ENCODE measurements around the gene CD93. TPM values are rescaled to one million over a fixed set of nuclear protein-coding genes. Genes with fewer than 3 reads are reported as not detected.

Gene CD93
- total and polyA plus RNA-seq, 2 of the 8 experiments (the other 6 are each of a cell fraction or from before 2014, with no cell fraction given): under 0.01 to 0.07 TPM

DNA sequence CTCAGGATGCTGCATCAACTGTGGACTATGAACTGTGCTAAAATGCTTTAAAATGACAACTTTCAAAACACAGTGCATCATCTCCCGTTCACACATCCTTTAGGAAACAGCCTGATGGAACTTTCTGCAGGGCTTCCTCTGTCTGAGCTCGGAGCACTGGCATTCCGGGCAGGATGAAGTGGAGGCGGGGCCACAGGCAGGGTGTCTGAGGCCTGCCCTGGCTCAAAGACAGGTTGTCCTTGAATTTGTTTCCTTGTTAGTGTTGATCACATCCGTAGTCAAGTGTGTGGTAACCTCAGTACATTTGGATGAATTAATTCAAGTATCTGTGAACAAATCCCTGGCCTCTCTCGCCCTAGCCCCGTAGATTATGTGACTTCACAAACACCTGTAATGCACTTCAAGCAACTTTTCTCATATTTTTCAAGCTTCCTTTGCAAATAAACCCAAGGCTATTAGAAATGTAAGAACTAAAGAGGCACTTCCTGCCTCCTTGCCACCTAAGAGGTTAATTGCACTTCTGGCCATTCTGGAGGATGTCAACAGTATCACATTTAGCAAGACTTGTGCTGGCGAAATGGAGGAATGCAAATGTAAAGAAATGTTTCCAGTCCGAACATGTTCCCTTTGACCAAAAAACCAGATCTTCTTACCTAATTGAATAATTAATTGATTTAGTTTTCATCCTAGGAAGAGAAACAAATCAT, 3.1 kb downstream of the CD93 start:
- H3K9me3 ChIP-seq (ENCODE audit: insufficient read depth in 2 of 2, low read depth in 1 of 2, low read length in 1 of 2): no peaks in the 10 kb centered on the region
- H3K4me1 ChIP-seq (replicated peaks in 1 of 4; ENCODE audit: control insufficient read depth in 3 of 4, insufficient read depth in 4 of 4, low read length in 3 of 4): peaks cover 0 to 7% (median 2%) of the 10 kb centered on the region in 4 experiments; a peak in 2 of 7 replicates
- no peak overlapping the region for H3K18ac ChIP-seq (ENCODE audit: extremely low read depth, low read length)
- no peak overlapping the region for H3K4ac ChIP-seq (replicated peaks; ENCODE audit: insufficient read length, low read depth, low read length)
- CTCF ChIA-PET (ENCODE audit: partially characterized antibody): interaction anchor here (0.7 to 2.1 kb wide), 6 partner anchors 9 to 118 kb away, joined by 3 to 6 read pairs (median 4); no protein-coding TSS in a partner anchor
- H3K56ac ChIP-seq (replicated peaks; ENCODE audit: insufficient read length, low read depth, low read length): no peak overlapping the region
- H2AK5ac ChIP-seq (ENCODE audit: low read depth, low read length): no peak overlapping the region
- H3K36me3 ChIP-seq (ENCODE audit: control insufficient read depth in 2 of 4, insufficient read depth in 4 of 4, low read length in 3 of 4): no peaks in the 10 kb centered on the region
- no peaks in the 10 kb centered on the region for H3K23me2 ChIP-seq (ENCODE audit: low read depth, low read length)
- no peaks in the 10 kb centered on the region for H3K27me3 ChIP-seq (replicated peaks in 1 of 4; ENCODE audit: control insufficient read depth in 3 of 4, extremely low read depth in 1 of 4, insufficient read depth in 3 of 4, low read length in 3 of 4)
- H3K79me2 ChIP-seq (ENCODE audit: control insufficient read depth in 1 of 2, insufficient read depth in 2 of 2, low read length in 2 of 2): no peaks in the 10 kb centered on the region
- no peak overlapping the region for H2BK12ac ChIP-seq (ENCODE audit: low read depth, low read length)
- H2AFZ ChIP-seq (ENCODE audit: low read length): no peak overlapping the region
- DNase-seq (ENCODE audit: low read depth in 1 of 2, low spot score in 2 of 2) (no peak), FAIRE-seq (no peak)
- POLR2A ChIA-PET (ENCODE audit: partially characterized antibody): no interaction called here
- H4K20me1 ChIP-seq (replicated peaks in 1 of 2; ENCODE audit: control insufficient read depth in 1 of 2, insufficient read depth in 2 of 2, low read length in 2 of 2): no peaks in the 10 kb centered on the region
- H2BK120ac ChIP-seq (replicated peaks; ENCODE audit: low read depth, low read length): no peak overlapping the region
- no peak overlapping the region for H3K27ac ChIP-seq (ENCODE audit: low read depth, low read length)
- H4K91ac ChIP-seq (replicated peaks; ENCODE audit: insufficient read length, low read length): no peak overlapping the region
- no peaks in the 10 kb centered on the region for H3K79me1 ChIP-seq (ENCODE audit: low read depth, low read length)
- H2BK15ac ChIP-seq (ENCODE audit: low read length): no peak overlapping the region
- H4K8ac ChIP-seq (ENCODE audit: extremely low read depth, insufficient read depth, low read length): no peak overlapping the region
- no peak overlapping the region for H3K9ac ChIP-seq (replicated peaks in 1 of 4; ENCODE audit: extremely low read depth in 1 of 4, low read depth in 3 of 4, low read length in 3 of 4)
- no peak overlapping the region for H3K14ac ChIP-seq (ENCODE audit: insufficient read length)
- WGBS, 2 experiments (ENCODE audit: extremely low coverage in 1 of 2, insufficient coverage in 1 of 2, insufficient read length in 1 of 2, insufficient replicate concordance in 2 of 2, low coverage in 1 of 2, low lambda C conversion rate in 2 of 2, missing lambda C conversion rate in 1 of 2): 73% methylated on average over 9 of the region's 9 CpGs; no CpG with 5 or more reads in 1 of the 2 experiments
- TF ChIP-seq, protein P1, sequence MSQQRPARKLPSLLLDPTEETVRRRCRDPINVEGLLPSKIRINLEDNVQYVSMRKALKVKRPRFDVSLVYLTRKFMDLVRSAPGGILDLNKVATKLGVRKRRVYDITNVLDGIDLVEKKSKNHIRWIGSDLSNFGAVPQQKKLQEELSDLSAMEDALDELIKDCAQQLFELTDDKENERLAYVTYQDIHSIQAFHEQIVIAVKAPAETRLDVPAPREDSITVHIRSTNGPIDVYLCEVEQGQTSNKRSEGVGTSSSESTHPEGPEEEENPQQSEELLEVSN (IDR thresholded peaks at IDR 0.05): no peak
- TF ChIP-seq TEAD4 (IDR thresholded peaks at IDR 0.05; ENCODE audit: low read depth, low read length) (no peak), CBX8 (IDR thresholded peaks at IDR 0.05; ENCODE audit: borderline replicate concordance, low read depth, low read length) (no peak), EZH2 (IDR thresholded peaks at IDR 0.05; ENCODE audit: low read depth, low read length, severe bottlenecking) (no peak), POU5F1 (IDR thresholded peaks at IDR 0.05; ENCODE audit: low read depth, low read length) (no peak), CHD2 (IDR thresholded peaks at IDR 0.05; ENCODE audit: low read length) (no peak), RAD21 (IDR thresholded peaks at IDR 0.05 in 1 of 2, conservative IDR thresholded peaks at IDR 0.05 in 1 of 2; ENCODE audit: low read depth in 2 of 2, low read length in 2 of 2) (no peak)
- TF ChIP-seq, protein P2, sequence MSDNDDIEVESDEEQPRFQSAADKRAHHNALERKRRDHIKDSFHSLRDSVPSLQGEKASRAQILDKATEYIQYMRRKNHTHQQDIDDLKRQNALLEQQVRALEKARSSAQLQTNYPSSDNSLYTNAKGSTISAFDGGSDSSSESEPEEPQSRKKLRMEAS (IDR thresholded peaks at IDR 0.05): no peak
- H2BK20ac ChIP-seq (ENCODE audit: low read length): no peak overlapping the region
- no peak overlapping the region for H3K4me2 ChIP-seq (ENCODE audit: insufficient read depth in 1 of 2, low read depth in 2 of 2, low read length in 2 of 2)
- no peak overlapping the region for H3K23ac ChIP-seq (ENCODE audit: insufficient read length)
- H2BK5ac ChIP-seq (ENCODE audit: low read depth, low read length): no peak overlapping the region
- H3K4me3 ChIP-seq (ENCODE audit: extremely low read depth in 1 of 4, insufficient read depth in 2 of 4, low read depth in 3 of 4, low read length in 4 of 4): no peak overlapping the region
- H4K5ac ChIP-seq (ENCODE audit: insufficient read length, low read depth, low read length): no peak overlapping the region

Measured in H1 (cell line).